Measurements from ENCODE around the gene KLHL12. TPM values are rescaled to one million over a fixed set of nuclear protein-coding genes. Genes with fewer than 3 reads are reported as not detected.

Gene KLHL12
- polyA plus RNA-seq, 2 of the 4 experiments (the other 2 are of a cell fraction) = 19.4 to 59.4 TPM

- CTCF ChIA-PET = interaction anchor here (0.6 to 2.1 kb wide), 4 partner anchors 8 to 315 kb away, joined by 3 to 9 read pairs (median 5); no protein-coding TSS in a partner anchor
- no peak for ATAC-seq
- H3K4me1 ChIP-seq = peaks cover 28% of the 10 kb centered on the region
- H3K4me2 ChIP-seq = no peak overlapping the region
- TF ChIP-seq ESRRA (IDR thresholded peaks at IDR 0.05; ENCODE audit: borderline replicate concordance, low read length) (no peak), MYC (IDR thresholded peaks at IDR 0.05; ENCODE audit: borderline replicate concordance, low read length) (no peak), MAFK (IDR thresholded peaks at IDR 0.05; ENCODE audit: partially characterized antibody) (no peak), CHD4 (IDR thresholded peaks at IDR 0.05; ENCODE audit: borderline replicate concordance) (no peak), HES2 (IDR thresholded peaks at IDR 0.05) (no peak), EP300 (IDR thresholded peaks at IDR 0.05) (no peak), USF2 (IDR thresholded peaks at IDR 0.05) (no peak), CBX8 (IDR thresholded peaks at IDR 0.05) (no peak), NFE2L2 (conservative IDR thresholded peaks at IDR 0.05; ENCODE audit: low read length) (no peak), REST (IDR thresholded peaks at IDR 0.05) (no peak), HDAC2 (IDR thresholded peaks at IDR 0.05) (no peak), FOSL2 (IDR thresholded peaks at IDR 0.05) (no peak), FOSL2 (CRISPR knock-in tag; IDR thresholded peaks at IDR 0.05) (no peak)
- H3K27ac ChIP-seq = no peak overlapping the region
- DNase-seq (ENCODE audit: low read depth in 1 of 2, low spot score in 1 of 2) = no peak
- FAIRE-seq = no peak
- no peak overlapping the region for H3K4me3 ChIP-seq
- WGBS (ENCODE audit: missing lambda C conversion rate) = 88% methylated on average over 6 of the region's 6 CpGs
- H3K9me3 ChIP-seq = no peaks in the 10 kb centered on the region
- POLR2A ChIA-PET = interaction anchor here (0.6 to 1.4 kb wide), 4 partner anchors 10 to 296 kb away, joined by 3 to 8 read pairs (median 4); partner anchors contain the start of gene KLHL12
Measured at GRCh38 chr1:202954057-202954745, 27.2 kb upstream of the KLHL12 start.

- no peak for DNase-seq (ENCODE audit: low read depth in 1 of 2, low spot score in 1 of 2)
- ATAC-seq = no peak
- Histone ChIP-seq H3K4me2 (no peak overlapping the region), H3K27ac (no peak overlapping the region), H3K4me1 (peaks cover 21% of the 10 kb centered on the region), H3K4me3 (no peak overlapping the region), H3K9me3 (no peaks in the 10 kb centered on the region)
- ChIA-PET CTCF (interaction anchor here (2.1 to 2.2 kb wide), 2 partner anchors 8 to 10 kb away, joined by 8 to 9 read pairs; no protein-coding TSS in a partner anchor), POLR2A (interaction anchor here (0.5 to 1.4 kb wide), 3 partner anchors 24 to 33 kb away, joined by 3 to 4 read pairs (median 3); partner anchors contain the start of gene KLHL12)
- FAIRE-seq = no peak
- TF ChIP-seq ESRRA (IDR thresholded peaks at IDR 0.05; ENCODE audit: borderline replicate concordance, low read length) (no peak), NPAS2 (CRISPR knock-in tag; IDR thresholded peaks at IDR 0.05; ENCODE audit: borderline replicate concordance) (no peak), CHD4 (IDR thresholded peaks at IDR 0.05; ENCODE audit: borderline replicate concordance) (no peak), SMC3 (IDR thresholded peaks at IDR 0.05) (no peak), NFE2L2 (conservative IDR thresholded peaks at IDR 0.05; ENCODE audit: low read length) (no peak), CHD2 (IDR thresholded peaks at IDR 0.05; ENCODE audit: low read length, partially characterized antibody) (no peak), HMGXB4 (CRISPR knock-in tag; IDR thresholded peaks at IDR 0.05; ENCODE audit: borderline replicate concordance) (no peak), CBX8 (IDR thresholded peaks at IDR 0.05) (no peak), POLR2AphosphoS2 (conservative IDR thresholded peaks at IDR 0.05; ENCODE audit: low read length) (no peak), USF2 (IDR thresholded peaks at IDR 0.05) (no peak), RFX5 (IDR thresholded peaks at IDR 0.05) (no peak), EHMT2 (IDR thresholded peaks at IDR 0.05; ENCODE audit: low read depth) (no peak), BHLHE40 (IDR thresholded peaks at IDR 0.05; ENCODE audit: low read depth, low read length) (no peak), GATA3 (IDR thresholded peaks at IDR 0.05; ENCODE audit: borderline replicate concordance) (no peak), JUN (IDR thresholded peaks at IDR 0.05) (no peak), KDM5A (IDR thresholded peaks at IDR 0.05) (no peak), MAFK (IDR thresholded peaks at IDR 0.05; ENCODE audit: partially characterized antibody) (no peak), HOXB5 (CRISPR knock-in tag; IDR thresholded peaks at IDR 0.05) (no peak)
Measured at GRCh38 chr1:202953392-202953791, 26.4 kb upstream of the KLHL12 start.
